Calu3 (cell line): ENCODE measurements around the gene GTF2F2. TPM values are rescaled to one million over a fixed set of nuclear protein-coding genes. Genes with fewer than 3 reads are reported as not detected.
A peak's percentile ranks its signal among the peaks of the same experiment; 100 is the strongest.

ENCODE experiments used
- BruUV-seq: library from RNA; stranded (reverse); fragments of 400-500 nt; replicated peaks from 2 replicates; lab custom pipeline; 2021; lab: Mats Ljungman, UMichigan
- CTCF ChIA-PET: fragments of 300-600 bp; sonication (Branson Sonifier 250); formaldehyde crosslinking; loops from one replicate; lab custom pipeline; 2022; ENCODE audit warnings: antibody characterized with exemption; lab: Charles Lee
- DNase-seq: peaks from one replicate; pipeline ENCODE4 v3.0.0; 2022
- H3K27ac Mint-ChIP-seq: one replicate; pipeline ENCODE4 v1.8.0; 2022; ENCODE audit warnings: mixed read lengths; ENCODE audit not compliant: unreplicated experiment
- H3K27me3 Mint-ChIP-seq: one replicate; pipeline ENCODE4 v1.8.0; 2022; ENCODE audit warnings: mixed read lengths; ENCODE audit not compliant: unreplicated experiment
- H3K36me3 Mint-ChIP-seq: one replicate; pipeline ENCODE4 v1.8.0; 2022; ENCODE audit warnings: mild to moderate bottlenecking, moderate library complexity, mixed read lengths; ENCODE audit not compliant: insufficient read depth, unreplicated experiment
- H3K4me1 Mint-ChIP-seq: one replicate; pipeline ENCODE4 v1.8.0; 2022; ENCODE audit warnings: mild to moderate bottlenecking, low read depth, mixed read lengths; ENCODE audit not compliant: unreplicated experiment
- H3K4me3 Mint-ChIP-seq: one replicate; pipeline ENCODE4 v1.8.0; 2022; ENCODE audit warnings: mild to moderate bottlenecking, low read depth, moderate library complexity, mixed read lengths; ENCODE audit not compliant: unreplicated experiment
- H3K9me3 Mint-ChIP-seq: one replicate; pipeline ENCODE4 v1.8.0; 2022; ENCODE audit warnings: low read depth, mixed read lengths; ENCODE audit not compliant: unreplicated experiment
- CTCF ChIP-seq: fragments of 200-600 bp; IDR thresholded peaks from one replicate; pipeline ENCODE4 v1.8.0; 2022; ENCODE audit warnings: antibody characterized with exemption; ENCODE audit not compliant: unreplicated experiment
- intact Hi-C: fragments of 100-400 bp; cut with micrococcal nuclease; formaldehyde crosslinking; loops from one replicate; pipeline ENCODE4 v1.10.0; 2022; ENCODE audit not compliant: unreplicated experiment
- total RNA-seq: library from RNA; stranded (reverse); gene quantifications from 2 replicates; pipeline ENCODE4 v1.2.3, GENCODE V29; 2022

Gene GTF2F2
- total RNA-seq, 1 experiment from 2014 or later: 23.9 TPM

GRCh38 chr13:45100573-45101262 is 19.6 kb upstream of the GTF2F2 start:
- intact Hi-C loops: no loop called here
- BruUV-seq: no TSS peak

GRCh38 chr13:45101327-45102018 is 18.8 kb upstream of the GTF2F2 start:
- intact Hi-C loops: no loop called here
- no TSS peak for BruUV-seq
- H3K27me3 Mint-ChIP-seq: no peaks in the 10 kb centered on the region
- no peak for TF ChIP-seq CTCF
- no peaks in the 10 kb centered on the region for H3K9me3 Mint-ChIP-seq
- H3K4me1 Mint-ChIP-seq: no peaks in the 10 kb centered on the region
- peak overlapping the region; percentile 58 for H3K27ac Mint-ChIP-seq
- CTCF ChIA-PET: no interaction called here
- H3K4me3 Mint-ChIP-seq: no peak overlapping the region
- DNase-seq: no peak
- H3K36me3 Mint-ChIP-seq: no peaks in the 10 kb centered on the region

More at GRCh38 chr13:45100573-45101262, 19.6 kb upstream of the GTF2F2 start:
- H3K4me1 Mint-ChIP-seq: no peaks in the 10 kb centered on the region
- TF ChIP-seq CTCF: no peak
- no peaks in the 10 kb centered on the region for H3K36me3 Mint-ChIP-seq
- CTCF ChIA-PET: no interaction called here
- H3K9me3 Mint-ChIP-seq: no peaks in the 10 kb centered on the region
- H3K27ac Mint-ChIP-seq: no peak overlapping the region
- no peak for DNase-seq
- H3K4me3 Mint-ChIP-seq: no peak overlapping the region
- H3K27me3 Mint-ChIP-seq: no peaks in the 10 kb centered on the region

GRCh38 chr13:45102136-45102507 is 18.2 kb upstream of the GTF2F2 start:
- intact Hi-C loops: no loop called here
- Mint-ChIP-seq H3K4me1 (no peaks in the 10 kb centered on the region), H3K27me3 (no peaks in the 10 kb centered on the region), H3K4me3 (no peak overlapping the region), H3K9me3 (no peaks in the 10 kb centered on the region), H3K27ac (no peak overlapping the region), H3K36me3 (no peaks in the 10 kb centered on the region)
- TF ChIP-seq CTCF: no peak
- no peak for DNase-seq
- BruUV-seq: no TSS peak
- CTCF ChIA-PET: interaction anchor here (0.6 kb wide), 1 partner anchor 202 kb away, joined by 3 read pairs; no protein-coding TSS in a partner anchor

GRCh38 chr13:45103449-45103848 is 16.9 kb upstream of the GTF2F2 start:
- H3K4me3 Mint-ChIP-seq: no peak overlapping the region
- H3K27me3 Mint-ChIP-seq: no peaks in the 10 kb centered on the region
- CTCF ChIA-PET: no interaction called here
- no peaks in the 10 kb centered on the region for H3K9me3 Mint-ChIP-seq
- no peak overlapping the region for H3K27ac Mint-ChIP-seq
- H3K4me1 Mint-ChIP-seq: no peaks in the 10 kb centered on the region
- DNase-seq: no peak
- intact Hi-C loops: no loop called here
- no peak for TF ChIP-seq CTCF
- BruUV-seq: no TSS peak
- H3K36me3 Mint-ChIP-seq: no peaks in the 10 kb centered on the region
